GM18502 (cell line): ENCODE data around the gene TNFRSF12A.

Source experiments
- ATAC-seq: cut with Tn5 transposase; IDR thresholded peaks from one replicate; pipeline ENCODE4 v1.9.1; 2021; ENCODE audit warnings: mild to moderate bottlenecking; ENCODE audit not compliant: unreplicated experiment, poor library complexity

The TNFRSF12A gene

DNA sequence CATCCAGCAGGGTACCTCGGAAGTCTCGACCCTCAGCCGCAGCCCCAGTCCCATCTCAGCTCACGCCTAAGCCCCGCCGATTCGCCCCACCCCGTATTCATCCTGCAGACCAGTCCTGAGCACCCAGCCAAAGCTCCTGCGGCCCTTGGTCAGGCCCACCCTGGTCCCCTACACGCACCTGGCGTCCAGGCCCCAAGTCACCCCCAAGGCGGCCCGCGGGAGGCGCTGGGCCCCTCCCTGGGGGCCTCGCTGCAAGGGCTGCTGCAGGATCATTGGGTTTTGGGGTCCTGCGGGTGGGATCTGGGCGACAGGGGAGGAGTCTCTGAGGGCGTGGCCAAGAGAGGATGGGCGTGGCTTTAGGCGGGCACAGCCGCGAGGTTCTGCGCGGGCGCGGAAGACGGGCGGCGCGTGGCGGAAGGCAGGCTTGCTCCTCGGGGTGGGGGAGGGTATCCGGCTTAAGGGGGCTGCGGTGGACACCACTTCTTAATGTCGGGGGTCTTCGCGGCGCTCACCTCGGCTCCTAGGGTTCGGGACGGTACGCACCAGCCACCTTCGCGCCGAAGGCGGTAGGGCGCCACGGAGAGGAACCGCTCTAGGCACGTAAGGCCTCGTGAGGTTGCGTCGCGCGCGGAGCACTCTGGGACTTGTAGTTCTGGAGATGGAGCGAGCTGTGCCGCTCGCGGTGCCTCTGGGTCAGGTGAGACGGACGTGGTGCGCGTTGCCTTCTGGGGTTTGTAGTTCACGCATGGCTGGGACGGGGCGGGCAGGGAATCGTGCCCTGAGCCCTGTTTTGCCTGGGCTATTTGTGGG, 3.7 kb downstream of the TNFRSF12A start, which contains the start of the genes HCFC1R1 and THOC6:
HCFC1R1 (minus strand) TSS at position 274 of the 810 bp plus-strand sequence; CDS start at position 273, 1 bp downstream.
THOC6 (plus strand) TSS at position 367 of the 810 bp plus-strand sequence; CDS start at position 659, 292 bp downstream.
- peak; percentile 71 for ATAC-seq

DNA sequence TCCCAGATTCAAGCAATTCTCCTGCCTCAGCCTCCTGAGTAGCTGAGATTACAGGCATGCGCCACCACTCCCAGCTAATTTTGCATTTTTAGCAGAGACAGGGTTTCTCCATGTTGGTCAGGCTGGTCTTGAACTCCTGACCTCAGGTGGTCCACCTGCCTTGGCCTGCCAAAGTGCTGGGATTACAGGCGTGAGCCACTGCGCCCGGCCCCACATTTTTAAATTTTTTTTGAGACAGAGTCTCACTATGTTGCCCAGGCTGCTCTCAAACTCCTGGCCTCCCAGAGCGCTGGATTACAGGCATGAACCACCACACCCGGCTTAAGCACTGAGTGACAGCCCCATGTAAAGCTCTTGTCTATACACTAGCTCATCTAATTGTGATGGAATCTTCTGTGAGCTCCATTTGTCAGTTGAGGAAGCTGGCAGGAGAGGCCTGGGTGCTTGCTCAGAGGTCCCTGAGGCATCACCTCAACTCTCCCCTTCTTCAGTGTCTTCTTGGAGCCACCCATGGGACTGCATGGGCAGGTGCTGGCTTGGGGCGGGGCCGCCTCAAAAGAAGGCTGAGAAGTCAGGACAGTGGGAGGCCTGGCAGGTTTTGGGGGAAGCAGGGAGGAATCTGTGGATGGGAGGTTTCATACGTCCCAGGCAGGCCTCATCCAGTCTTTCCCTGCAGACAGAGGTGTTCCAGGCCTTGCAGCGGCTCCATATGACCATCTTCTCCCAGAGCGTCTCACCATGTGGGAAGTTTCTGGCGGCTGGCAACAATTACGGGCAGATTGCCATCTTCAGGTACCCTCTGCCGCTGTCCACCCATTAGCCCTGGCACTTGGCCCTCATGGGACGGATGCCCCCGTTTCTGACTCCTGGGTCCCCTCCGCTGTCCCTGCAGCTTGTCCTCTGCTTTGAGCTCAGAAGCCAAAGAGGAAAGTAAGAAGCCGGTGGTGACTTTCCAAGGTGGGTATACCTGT, 5.1 kb downstream of the TNFRSF12A start:
- ATAC-seq, result no peak

GRCh38 chr16:3026003-3026378, 5.8 kb downstream of the TNFRSF12A start:
- no peak for ATAC-seq

DNA sequence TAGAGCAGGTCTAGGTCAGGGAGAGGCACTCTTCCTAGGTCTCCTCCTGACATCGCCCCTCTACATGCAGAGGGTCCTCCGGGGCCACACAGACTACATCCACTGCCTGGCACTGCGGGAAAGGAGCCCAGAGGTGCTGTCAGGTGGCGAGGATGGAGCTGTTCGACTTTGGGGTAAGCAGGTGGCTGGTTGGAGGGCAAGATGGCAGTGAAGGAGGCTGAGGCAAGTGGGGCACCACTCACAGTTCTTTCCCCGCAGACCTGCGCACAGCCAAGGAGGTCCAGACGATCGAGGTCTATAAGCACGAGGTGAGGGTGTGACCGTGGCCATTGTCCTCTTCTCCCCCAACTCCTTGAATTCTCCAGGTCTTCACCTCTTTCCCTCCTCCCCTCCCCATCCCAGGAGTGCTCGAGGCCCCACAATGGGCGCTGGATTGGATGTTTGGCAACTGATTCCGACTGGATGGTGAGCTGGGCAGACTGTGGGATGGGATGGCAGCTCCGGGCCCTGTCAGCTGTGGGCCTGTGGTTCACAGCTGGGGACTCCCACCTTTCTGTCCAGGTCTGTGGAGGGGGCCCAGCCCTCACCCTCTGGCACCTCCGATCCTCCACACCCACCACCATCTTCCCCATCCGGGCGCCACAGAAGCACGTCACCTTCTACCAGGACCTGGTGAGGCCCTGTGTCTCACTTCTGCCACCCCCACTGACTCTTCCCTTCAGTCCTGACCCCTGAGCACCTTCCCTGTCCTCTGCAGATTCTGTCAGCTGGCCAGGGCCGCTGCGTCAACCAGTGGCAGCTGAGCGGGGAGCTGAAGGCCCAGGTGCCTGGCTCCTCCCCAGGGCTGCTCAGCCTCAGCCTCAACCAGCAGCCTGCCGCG, 6.7 kb downstream of the TNFRSF12A start:
- no peak for ATAC-seq

- ATAC-seq, result no peak
Measured at GRCh38 chr16:3027489-3027795, 7.3 kb downstream of the TNFRSF12A start.

DNA sequence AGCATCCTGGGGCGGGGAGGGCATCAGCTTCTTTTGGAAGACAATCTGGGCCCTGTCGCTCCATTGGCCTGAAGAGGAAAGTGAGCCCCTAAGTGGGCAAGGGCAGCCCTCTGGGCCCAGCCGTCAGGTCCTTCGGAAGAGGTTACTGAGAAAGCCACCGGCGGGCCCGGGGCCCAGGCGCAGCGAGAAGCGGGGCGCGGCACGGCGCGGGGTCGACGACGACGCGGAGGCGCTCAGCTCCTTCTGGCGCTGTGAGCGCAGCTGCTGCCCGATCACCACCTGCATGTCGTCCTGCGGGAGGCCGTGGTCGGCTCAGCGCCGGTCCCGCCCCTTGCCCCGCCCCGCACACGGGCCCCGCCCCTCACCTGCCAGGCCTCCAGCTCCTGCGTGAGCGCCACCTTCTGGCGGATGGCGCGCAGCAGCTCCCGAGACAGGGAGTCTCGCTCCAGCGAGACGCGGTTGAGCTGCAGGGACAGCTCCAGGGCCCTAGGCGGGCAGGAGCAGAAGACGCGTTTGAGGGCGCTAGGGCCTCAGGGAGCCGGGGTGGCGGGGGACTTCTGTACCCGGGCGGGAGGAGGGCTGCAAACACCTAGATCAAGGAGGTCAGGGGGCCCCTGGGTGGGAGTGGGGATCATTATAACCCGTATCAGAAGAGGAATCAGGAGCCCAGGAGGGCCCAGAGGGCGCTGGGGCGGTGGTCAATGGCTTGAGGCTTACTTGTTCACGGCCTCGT, 8.0 kb downstream of the TNFRSF12A start:
- no peak for ATAC-seq

- no peak for ATAC-seq
Measured at GRCh38 chr16:3028716-3029319, 8.7 kb downstream of the TNFRSF12A start.

GRCh38 chr16:3029491-3030221, 9.5 kb downstream of the TNFRSF12A start:
- ATAC-seq, result no peak

GRCh38 chr16:3030222-3031212, 10.3 kb downstream of the TNFRSF12A start:
- ATAC-seq, result no peak

DNA sequence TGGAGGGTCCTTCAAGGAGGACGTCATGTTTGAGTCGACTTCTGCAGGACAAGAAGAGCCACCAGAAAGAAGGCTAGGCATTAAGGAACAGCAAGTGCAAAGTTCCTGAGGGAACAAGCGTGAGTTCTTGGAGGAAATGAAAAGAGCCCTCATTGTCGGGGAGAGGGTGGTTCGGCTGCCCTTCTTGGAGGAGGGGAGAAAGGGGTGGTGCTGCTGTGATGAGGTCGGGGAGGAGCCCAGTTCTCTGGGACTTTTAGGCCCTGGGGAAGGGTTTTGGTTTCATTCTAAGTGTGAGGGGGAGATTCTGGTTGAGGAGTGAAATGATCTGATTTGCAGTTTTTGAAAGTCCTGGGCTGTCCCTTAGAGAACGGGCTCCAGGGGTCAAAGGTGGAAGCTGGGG, 12.5 kb downstream of the TNFRSF12A start:
- no peak for ATAC-seq

DNA sequence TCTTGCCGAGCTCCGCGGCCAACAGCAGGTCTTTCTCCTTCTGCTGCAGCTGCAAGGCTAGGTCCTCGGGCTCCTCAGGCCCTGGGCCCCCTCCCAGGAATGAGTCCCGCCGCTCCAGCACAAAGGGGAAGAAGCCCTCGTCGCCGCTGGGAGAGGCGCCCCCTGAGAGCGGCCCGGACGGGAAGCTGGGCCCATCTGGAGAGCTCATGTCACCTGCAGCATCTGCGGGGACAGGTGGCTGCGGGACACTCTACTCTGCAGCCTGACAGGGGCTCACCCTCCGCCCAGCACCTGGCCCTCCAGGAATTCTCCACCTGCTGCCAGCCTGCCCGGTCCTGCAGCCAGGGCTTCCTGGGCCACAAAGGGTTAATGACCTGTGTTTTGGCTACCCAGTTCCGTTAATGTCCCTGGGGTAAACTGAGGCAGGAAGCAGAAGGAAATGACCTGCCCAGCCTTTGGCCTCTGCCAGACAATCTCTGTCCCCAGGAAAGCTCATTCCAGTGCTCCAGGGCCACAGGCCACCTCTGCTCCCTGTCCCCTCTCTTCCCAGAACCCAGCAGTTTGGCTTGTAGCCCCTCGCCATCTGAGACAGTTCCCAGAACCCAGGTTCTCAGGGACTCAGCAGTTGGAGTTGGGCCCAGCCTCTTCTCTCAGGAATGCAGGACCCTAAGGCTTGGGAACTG, 15.3 kb downstream of the TNFRSF12A start:
- no peak for ATAC-seq

- no peak for ATAC-seq
Measured at GRCh38 chr16:3035972-3036725, 16.0 kb downstream of the TNFRSF12A start.

- no peak for ATAC-seq
Measured at GRCh38 chr16:3036726-3037315, 16.7 kb downstream of the TNFRSF12A start, which contains the start of gene BICDL2. Gene BICDL2, minus strand, starts transcription at chr16:3036944. Its CDS starts 1,448 bp downstream, at chr16:3035496.

- no peak for ATAC-seq
Measured at GRCh38 chr16:3038256-3038655, 18.1 kb downstream of the TNFRSF12A start.

DNA sequence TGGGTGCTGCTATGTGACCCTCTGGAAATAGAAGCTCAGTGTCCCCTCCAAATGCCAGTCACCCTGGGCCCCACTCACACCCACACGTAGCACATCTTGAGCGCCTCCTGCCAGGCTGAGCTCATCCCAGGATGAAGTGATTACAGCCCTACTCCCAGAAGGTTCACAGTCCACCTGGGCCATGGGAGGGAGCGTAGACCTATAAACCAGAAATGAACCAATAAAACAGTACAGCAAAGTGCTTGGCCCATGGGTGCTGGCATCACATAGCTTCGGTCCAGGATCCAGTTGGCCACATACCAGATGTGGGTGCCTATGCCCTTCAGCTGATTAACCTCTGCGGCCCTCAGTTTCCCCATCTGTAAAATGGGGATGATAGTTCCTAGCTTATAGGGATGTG, 18.7 kb downstream of the TNFRSF12A start:
- no peak for ATAC-seq

DNA sequence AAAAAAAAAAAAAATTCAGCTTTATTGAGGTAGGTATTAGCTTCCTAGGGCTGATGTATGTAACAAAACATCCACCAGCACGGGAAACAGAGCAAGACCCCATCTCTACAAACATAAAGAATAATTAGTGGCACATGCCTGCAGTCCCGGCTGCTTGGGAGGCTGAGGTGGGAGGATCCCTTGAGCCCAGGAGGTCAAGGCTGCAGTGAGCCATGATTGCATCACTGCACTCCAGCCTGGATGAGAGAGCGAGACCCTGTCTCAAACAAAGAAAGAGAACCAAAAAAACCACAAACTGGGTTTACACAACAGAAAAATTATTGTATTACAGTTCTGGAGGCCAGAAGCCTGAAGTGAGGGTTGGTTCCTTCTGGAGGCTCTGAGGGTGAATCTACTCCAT, 22.2 kb downstream of the TNFRSF12A start:
- ATAC-seq, result no peak
